ENCODE data around the gene SLC35A2.

- TF ChIP-seq POLR2A (IDR thresholded peaks at IDR 0.05) = no peak
- no peak for TF ChIP-seq CTCF (IDR thresholded peaks at IDR 0.05)
Measured at GRCh38 chrX:48904626-48905025, 6.8 kb downstream of the SLC35A2 start.
